Lower leg skin (tissue), 4 donors: ENCODE results near the gene MAP6. TPM values are rescaled to one million over a fixed set of nuclear protein-coding genes. Genes with fewer than 3 reads are reported as not detected.

Experiments
- DNase-seq, 2 donors: peaks; one replicate each; pipeline ENCODE4 v3.0.0-alpha.2; 2019; ENCODE audit warnings: low spot score in 2 of 2
- H3K4me3 ChIP-seq: fragments of 200-600 bp; sonication (generic); 2 replicates; pipeline ENCODE4 v1.5.1; 2017; ENCODE audit warnings: mild to moderate bottlenecking, low read depth; ENCODE audit not compliant: poor library complexity, severe bottlenecking
- POLR2A ChIP-seq, 2 donors: fragments of 450-650 bp; IDR thresholded peaks; one replicate each; pipeline ENCODE4 v1.6.1; 2016 to 2017; ENCODE audit warnings: antibody characterized with exemption in 2 of 2, mild to moderate bottlenecking in 1 of 2, moderate library complexity in 1 of 2
- WGBS, 2 donors: methylation state at CpG; one replicate each; pipeline ENCODE4 v1.1.5; 2018; 5-methylcytosine and 5-hydroxymethylcytosine counted together
- intact Hi-C: fragments of 100-400 bp; cut with DNase I; formaldehyde crosslinking; loops from one replicate; pipeline ENCODE4 v1.15.0; 2023; ENCODE audit warnings: low total_unique reads
- total RNA-seq, 4 donors: library from RNA; depleted of rRNA; stranded (reverse); fragments of >200 nt; gene quantifications; one replicate each; pipeline ENCODE4 v1.1.0, GENCODE V29; 2016
- TF ChIP-seq, protein P1 (sequence below), 3 donors: fragments of 450-650 bp; IDR thresholded peaks; one replicate each; pipeline ENCODE4 v1.5.1; 2016; ENCODE audit warnings: antibody characterized with exemption in 3 of 3, mild to moderate bottlenecking in 3 of 3, moderate library complexity in 2 of 3

MAP6 gene
- total RNA-seq, 4 donors from 2014 or later = 3.1 to 16.1 (median 10.0) TPM

DNA sequence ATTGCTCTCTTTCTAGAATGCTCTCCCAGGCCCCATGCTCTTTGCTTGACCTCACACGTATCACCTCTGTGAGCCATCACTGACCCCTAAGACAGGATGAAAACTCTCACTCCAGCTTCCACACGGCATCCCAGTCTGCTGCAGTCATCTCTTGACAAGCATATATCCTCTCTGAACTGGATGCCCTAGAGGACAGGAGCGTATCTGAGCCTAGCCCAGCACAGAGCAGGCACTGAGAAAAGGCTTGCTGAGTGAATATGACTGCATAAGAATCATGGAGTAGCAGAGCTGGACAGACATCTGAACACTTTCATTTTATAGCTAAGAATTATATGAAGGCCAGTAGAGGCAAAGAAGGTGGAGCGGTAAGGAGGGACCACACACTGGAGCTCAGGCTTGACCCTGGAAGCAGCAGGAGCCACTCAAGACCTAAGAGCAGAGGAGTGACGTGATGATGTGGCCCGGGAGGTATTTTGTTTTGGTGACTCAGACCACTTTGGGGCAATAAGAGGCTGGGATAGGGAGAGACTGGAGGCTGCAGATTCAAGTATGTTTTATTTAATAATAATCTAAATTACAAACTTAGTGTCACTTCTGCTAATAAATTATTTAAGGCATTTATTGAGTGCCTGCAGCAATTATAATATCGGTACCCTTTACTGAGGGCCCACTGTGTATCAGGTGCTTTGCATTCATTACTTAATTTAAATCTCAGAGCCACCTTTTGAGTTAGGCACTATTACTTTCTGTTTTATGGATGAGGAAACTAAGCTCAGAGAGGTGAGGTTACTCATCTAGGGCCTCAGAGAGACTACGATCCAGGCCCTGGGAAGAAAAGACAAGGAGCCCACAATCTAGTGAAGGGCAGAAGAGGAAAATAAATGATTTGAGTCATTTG lies 42.6 kb downstream of the MAP6 start:
- intact Hi-C loops = no loop called here
- TF ChIP-seq POLR2A (IDR thresholded peaks at IDR 0.05) = no peak
- TF ChIP-seq, protein P1, sequence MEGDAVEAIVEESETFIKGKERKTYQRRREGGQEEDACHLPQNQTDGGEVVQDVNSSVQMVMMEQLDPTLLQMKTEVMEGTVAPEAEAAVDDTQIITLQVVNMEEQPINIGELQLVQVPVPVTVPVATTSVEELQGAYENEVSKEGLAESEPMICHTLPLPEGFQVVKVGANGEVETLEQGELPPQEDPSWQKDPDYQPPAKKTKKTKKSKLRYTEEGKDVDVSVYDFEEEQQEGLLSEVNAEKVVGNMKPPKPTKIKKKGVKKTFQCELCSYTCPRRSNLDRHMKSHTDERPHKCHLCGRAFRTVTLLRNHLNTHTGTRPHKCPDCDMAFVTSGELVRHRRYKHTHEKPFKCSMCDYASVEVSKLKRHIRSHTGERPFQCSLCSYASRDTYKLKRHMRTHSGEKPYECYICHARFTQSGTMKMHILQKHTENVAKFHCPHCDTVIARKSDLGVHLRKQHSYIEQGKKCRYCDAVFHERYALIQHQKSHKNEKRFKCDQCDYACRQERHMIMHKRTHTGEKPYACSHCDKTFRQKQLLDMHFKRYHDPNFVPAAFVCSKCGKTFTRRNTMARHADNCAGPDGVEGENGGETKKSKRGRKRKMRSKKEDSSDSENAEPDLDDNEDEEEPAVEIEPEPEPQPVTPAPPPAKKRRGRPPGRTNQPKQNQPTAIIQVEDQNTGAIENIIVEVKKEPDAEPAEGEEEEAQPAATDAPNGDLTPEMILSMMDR (IDR thresholded peaks at IDR 0.05) = no peak
- no peak for DNase-seq
- 95% methylated on average over 8 of the region's 8 CpGs for WGBS, 2 donors
- no peak overlapping the region for H3K4me3 ChIP-seq

DNA sequence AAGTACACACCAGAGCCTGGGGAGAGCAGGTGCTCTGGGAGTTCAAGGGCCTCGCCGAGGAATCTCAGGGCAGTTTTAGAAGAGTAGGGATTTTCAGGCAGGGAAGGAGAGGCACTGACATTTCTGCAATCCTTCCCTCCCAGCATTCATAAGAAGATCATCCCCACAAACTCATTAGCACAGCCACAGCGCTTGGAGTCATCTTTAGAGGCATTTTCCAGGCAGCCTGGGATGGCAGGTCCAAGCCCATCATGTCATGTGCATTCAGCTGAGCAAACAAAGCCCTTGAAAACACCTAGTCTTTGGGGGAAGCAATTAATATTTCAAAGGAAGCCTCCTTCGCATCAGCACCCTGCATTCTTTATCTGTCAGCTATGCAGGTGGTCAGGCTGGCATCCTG lies 43.8 kb downstream of the MAP6 start:
- intact Hi-C loops = no loop called here
- WGBS, 2 donors = 95 to 96% methylated on average over 4 of the region's 4 CpGs
- TF ChIP-seq POLR2A (IDR thresholded peaks at IDR 0.05) = no peak
- H3K4me3 ChIP-seq = no peak overlapping the region
- DNase-seq = no peak

GRCh38 chr11:75616281-75616680 lies 52.6 kb downstream of the MAP6 start:
- intact Hi-C loops = no loop called here
- peak in 1 of 2 donors; percentile 3 for DNase-seq
- H3K4me3 ChIP-seq = no peak overlapping the region
- TF ChIP-seq, protein P1 (IDR thresholded peaks at IDR 0.05) = no peak
- no peak for TF ChIP-seq POLR2A (IDR thresholded peaks at IDR 0.05)
- WGBS, 2 donors = 67 to 72% methylated on average over 5 of the region's 5 CpGs

GRCh38 chr11:75615751-75616150 lies 53.1 kb downstream of the MAP6 start:
- no peak overlapping the region for H3K4me3 ChIP-seq
- intact Hi-C loops = no loop called here
- no peak for TF ChIP-seq POLR2A (IDR thresholded peaks at IDR 0.05)
- TF ChIP-seq, protein P1 (IDR thresholded peaks at IDR 0.05) = no peak
- DNase-seq = no peak
- WGBS, 2 donors = 34 to 35% methylated on average over 7 of the region's 7 CpGs

DNA sequence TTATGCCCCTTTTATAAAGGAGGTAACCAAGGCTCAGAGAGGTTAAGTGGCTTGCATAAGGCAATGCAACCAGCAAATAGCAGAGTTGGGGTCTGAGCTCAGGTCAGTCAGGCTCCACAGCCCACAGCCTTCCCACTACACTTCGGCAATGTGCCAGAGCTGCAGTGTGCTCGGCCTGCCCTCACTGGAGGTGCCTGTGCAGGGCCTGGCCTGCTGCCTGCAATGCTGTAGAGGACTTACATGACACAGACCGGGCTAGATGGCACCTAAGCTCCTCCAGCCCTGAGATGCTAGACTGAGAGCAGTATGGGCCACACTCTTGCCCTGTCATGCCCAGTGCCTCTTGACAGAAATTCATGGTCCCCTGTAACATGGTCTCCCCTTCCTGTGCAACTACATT lies 57.0 kb downstream of the MAP6 start:
- 81 to 82% methylated on average over 3 of the region's 3 CpGs for WGBS, 2 donors

GRCh38 chr11:75606099-75606498 lies 62.7 kb downstream of the MAP6 start:
- 77 to 80% methylated on average over 8 of the region's 8 CpGs for WGBS, 2 donors
- intact Hi-C loops = no loop called here
- DNase-seq = no peak
- H3K4me3 ChIP-seq = no peak overlapping the region
- TF ChIP-seq, protein P1 (IDR thresholded peaks at IDR 0.05) = no peak
- TF ChIP-seq POLR2A (IDR thresholded peaks at IDR 0.05) = no peak

More for the DNA sequence above, 57.0 kb downstream of the MAP6 start:
- DNase-seq = no peak
- H3K4me3 ChIP-seq = no peak overlapping the region
- intact Hi-C loops = no loop called here
- TF ChIP-seq, protein P1 (IDR thresholded peaks at IDR 0.05) = no peak
- no peak for TF ChIP-seq POLR2A (IDR thresholded peaks at IDR 0.05)
